CD4-positive, alpha-beta T cell treated with Interleukin-4 for 4 hours (primary cell): Measurements from ENCODE around the gene TADA2A.
"Not testable (repeated sequence)": the region's sequence is repeated elsewhere in the genome, so short reads cannot be mapped to it uniquely, and the experiment has no call there.

Experiments used
- DNase-seq: peaks from one replicate; pipeline ENCODE4 v3.0.0-alpha.2; 2020

TADA2A gene

DNA sequence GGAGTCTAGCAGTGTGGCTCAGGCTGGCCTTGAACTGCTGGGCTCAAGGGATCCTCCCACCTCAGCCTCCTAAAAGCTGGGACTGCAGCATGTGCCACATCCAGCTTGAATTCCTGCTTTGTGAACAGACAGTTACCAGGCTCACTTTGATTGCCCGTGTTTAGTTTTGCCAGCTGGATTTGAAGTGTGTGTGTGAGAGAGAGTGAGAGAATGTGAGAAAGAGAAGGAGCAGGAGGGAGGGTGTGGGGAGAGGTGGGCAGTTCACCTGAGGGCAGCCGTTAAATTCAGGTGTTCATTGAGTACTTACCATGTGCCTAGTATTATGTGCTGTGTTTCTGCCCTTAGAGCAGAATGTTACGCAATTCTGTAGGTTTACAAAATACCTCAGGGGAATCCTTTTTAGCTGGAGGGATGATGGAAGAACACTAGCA is 87.7 kb downstream of the TADA2A start:
- no peak for DNase-seq

DNA sequence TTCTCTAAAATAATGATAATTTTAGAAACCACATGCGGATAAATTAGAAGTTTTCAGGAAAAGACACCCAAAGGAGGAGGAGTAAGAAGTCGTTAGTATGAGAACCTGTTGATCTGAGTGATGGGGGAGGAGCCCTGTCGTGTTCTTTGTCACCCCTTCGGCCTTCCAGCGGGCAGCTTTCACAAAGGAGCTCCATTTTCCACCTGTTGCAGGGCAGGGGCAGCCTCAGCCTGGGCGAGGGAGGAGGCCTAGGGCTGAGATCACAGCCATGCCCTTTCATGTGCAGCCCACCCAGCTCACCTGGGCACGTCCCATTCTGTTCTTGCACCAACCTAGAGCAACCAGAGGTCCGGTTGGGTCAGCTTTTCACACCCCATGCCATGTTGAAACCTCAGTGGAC is 88.3 kb downstream of the TADA2A start:
- no peak for DNase-seq

DNA sequence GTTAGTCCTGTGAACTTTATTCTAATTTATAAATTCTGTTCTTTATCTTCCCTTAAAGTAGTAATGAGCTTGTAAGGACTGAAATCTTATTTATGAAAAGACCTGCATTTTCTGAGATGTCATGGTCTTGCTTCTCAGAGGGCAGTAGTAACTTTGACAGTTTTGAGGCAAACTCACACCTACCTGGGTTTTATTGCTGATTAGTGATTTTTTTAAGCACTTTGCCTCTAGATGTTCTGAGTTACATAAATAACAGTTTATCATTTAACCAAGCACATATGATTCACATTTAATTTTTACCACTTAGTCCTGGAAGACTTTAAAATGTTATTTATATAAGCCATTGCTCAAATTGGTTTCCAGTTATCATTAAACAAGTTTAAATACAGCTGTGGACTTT is 93.7 kb downstream of the TADA2A start:
- no peak for DNase-seq

DNA sequence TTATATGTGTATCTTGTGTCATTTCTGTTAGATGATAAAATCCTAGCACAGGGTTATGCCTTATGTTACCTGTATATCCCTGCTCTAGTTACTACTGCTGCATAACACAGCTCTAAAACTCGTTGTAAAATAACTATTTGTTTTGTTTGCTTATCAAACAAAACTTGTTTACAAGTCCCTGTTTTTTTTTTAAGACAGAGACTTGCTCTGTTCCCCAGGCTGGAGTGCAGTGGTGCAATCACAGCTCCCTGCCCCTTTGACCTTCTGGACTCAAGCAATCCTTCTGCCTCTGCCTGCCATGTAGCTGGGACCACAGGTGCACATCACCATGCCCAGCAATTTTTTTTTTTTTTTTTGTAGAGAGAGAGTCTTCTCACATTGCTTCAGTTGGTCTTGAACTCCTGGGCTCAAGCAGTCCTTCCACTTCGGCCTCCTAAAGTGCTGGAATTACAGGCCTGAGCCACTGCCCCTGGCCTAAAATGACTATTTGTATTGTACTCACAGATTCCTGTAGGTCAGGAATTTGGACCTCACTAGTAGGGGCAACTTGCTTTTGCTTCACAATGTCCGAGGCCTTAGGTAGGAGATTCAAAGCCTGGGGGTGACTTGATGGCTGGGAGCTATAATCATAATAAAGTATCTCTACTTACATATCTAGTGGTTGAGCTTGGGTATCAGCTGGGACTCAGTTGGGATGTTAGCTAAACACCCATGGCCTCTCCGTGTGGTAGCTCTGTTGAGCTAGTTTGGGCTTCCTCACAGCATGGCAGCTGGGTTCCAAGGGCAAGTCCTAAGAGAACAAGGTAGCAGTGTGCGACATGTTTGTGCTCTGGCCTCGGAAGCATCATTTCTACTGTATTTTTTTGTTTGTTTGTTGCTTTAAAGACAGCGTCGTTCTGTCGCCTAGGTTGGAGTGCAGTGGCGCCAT is 95.6 kb downstream of the TADA2A start:
- DNase-seq = no peak

DNA sequence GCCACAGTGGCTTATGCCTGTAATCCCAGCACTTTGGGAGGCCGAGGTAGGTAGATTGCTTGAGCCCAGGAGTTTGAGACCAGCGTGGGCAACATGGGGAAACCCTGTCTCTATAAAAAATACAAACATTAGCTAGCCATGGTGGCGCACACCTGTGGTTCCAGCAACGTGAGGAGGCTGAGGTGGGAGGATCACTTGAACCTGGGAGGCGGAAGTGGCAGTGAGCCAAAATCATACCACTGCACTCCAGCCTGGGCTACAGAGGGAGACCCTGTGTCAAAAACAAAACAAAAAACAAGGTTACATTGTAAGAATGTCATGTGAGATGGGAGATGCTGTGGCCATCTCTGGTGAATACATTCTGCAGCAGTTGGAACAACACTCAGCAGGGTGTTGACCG is 96.5 kb downstream of the TADA2A start:
- DNase-seq = no peak

- DNase-seq = no peak
Measured at GRCh38 chr17:37505333-37505732, 98.6 kb downstream of the TADA2A start.

GRCh38 chr17:37506678-37507077 is 100.0 kb downstream of the TADA2A start:
- DNase-seq = no peak

GRCh38 chr17:37507111-37507510 is 100.4 kb downstream of the TADA2A start:
- DNase-seq = no peak

DNA sequence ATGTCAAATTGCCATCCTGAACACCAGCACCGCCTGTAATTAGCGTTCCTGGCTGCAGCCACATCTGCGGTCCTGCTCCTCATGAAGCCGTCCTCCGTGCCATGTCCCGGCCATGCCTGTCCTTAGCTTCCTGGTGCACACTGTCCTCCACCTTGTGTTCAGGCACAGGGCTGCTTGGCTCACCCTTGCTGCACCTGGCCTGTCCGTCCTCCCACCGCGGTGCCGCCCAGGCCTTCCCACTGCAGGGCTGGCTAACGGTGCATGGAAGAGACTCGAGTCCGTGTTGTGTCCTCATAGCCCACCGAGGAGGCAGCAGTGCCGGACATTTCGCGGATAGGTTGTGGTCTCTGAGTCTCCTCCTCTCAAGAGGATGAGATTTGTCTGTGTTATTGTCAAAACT is 103.4 kb downstream of the TADA2A start:
- no peak for DNase-seq

DNA sequence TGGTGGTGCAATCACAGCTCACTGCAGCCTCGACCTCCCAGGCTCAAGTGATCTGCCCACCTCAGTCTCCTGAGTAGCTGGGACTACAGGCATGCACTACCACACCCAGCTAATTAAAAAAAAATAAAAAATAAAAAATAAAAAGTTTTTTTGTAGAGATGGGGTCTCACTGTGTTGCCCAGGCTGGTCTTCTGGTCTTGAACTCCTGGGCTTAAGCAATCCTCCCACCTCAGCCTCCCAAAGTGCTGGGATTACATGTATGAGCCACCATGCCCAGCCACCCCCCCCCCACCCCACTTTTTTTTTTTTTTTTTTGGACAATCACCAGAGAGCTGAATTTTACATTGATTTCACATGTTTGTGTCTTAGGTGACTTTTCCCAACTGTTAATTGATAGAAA is 105.0 kb downstream of the TADA2A start:
- DNase-seq = not testable (repeated sequence)

DNA sequence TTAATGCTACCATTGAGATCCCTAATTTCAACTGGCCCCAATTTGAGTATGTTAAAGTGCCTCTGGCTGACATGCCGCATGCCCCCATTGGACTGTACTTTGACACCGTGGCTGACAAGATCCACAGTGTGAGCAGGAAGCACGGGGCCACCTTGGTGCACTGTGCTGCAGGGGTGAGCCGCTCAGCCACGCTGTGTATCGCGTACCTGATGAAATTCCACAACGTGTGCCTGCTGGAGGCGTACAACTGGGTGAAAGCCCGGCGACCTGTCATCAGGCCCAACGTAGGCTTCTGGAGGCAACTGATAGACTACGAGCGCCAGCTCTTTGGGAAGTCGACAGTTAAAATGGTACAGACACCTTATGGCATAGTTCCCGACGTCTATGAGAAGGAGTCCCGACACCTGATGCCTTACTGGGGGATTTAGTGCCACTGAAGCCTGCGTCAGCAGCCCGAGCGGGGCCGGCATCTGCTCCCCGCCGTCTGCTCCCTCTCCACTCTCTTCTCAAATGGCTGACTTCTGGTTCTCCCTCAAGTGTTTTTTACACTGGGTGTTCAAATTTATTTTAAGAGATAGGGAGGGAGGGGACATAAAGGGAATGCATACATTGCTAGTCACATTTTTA is 105.9 kb downstream of the TADA2A start:
- DNase-seq = no peak

GRCh38 chr17:37513711-37514110 is 107.0 kb downstream of the TADA2A start:
- DNase-seq = no peak

- DNase-seq = no peak
Measured at GRCh38 chr17:37516127-37516571, 109.5 kb downstream of the TADA2A start.

DNA sequence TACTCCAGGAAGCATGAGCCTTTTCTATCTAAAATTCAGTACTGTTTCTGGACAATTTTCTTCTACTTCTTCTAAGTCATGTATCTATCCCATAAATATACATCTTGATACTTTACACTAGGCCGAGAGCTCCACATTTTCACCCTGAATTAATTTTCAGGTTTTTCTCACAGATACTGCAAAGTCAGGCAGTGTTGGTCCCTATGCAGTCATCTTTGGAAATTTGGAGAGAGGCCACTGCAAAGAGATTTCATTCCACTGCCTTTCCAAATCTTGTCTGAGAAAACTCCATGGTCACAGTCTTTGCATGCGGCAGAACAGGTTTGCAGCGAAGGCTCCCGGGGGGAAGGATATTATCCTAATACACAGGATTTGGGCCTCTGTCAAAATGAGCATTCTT is 111.2 kb downstream of the TADA2A start:
- no peak for DNase-seq

DNA sequence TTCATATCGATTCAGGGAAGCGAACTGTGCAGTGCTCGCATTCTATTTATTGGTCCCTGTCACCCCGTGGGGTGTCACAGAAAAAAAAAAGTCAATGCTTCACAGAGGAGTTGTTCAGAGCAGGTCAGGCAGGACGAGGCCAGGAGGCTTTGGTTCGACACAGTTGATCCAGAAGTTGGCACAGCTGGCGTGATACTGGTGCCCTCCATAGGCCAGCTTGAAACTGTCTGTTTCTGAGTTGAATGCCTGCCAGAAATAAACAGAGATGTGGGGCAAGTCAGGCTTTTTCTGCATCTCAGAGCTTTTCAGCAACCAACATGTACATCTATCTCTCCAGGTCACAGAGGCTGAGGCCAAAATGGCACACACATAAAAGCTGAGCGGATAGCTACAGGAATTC is 112.1 kb downstream of the TADA2A start:
- DNase-seq = no peak

- no peak for DNase-seq
Measured at GRCh38 chr17:37519251-37519985, 112.7 kb downstream of the TADA2A start.

DNA sequence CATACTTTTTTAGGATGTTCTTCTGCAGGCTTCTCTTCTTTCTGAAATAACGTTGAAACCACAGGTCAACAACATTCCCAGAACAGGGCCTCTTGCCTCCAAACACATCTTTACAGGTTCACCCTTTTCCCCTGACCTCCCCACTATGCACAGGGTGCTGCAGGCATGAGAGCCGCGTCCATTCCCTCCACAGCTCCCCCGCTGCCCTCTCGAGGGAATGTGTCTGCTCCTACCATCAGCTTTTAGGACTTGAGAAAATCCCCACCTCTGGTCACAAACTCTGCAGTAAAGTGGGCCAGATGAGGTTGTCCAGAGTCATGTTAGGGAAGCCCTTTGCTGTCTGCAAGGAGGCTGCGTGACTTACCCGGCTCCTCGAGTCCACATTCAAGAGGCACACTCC is 113.5 kb downstream of the TADA2A start:
- no peak for DNase-seq

GRCh38 chr17:37521821-37522220 is 115.1 kb downstream of the TADA2A start:
- DNase-seq = no peak

DNA sequence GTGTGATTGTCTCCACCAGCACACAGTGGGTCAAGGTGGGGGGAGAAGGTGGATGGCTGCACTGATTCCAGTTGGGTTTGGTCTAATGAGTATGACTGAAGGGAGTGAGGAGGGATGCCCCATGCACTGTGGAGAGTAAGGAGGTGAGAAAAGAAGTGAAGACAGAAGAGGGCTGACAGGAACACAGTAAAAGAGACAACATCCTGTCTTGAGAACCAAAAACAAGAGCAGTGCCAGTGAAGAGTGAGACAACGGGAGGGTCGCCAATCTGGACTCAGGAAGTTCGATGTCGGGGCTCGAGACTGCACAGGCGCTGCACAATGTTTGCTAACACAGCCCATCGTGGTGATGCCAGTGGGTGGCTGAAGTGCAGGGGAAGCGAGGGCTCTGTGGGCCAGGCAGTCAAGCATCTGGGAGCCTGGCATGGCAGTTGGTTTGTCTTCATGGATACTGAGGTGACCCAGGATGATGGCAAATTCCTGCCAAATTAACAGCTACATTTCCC is 117.1 kb downstream of the TADA2A start:
- no peak for DNase-seq

DNA sequence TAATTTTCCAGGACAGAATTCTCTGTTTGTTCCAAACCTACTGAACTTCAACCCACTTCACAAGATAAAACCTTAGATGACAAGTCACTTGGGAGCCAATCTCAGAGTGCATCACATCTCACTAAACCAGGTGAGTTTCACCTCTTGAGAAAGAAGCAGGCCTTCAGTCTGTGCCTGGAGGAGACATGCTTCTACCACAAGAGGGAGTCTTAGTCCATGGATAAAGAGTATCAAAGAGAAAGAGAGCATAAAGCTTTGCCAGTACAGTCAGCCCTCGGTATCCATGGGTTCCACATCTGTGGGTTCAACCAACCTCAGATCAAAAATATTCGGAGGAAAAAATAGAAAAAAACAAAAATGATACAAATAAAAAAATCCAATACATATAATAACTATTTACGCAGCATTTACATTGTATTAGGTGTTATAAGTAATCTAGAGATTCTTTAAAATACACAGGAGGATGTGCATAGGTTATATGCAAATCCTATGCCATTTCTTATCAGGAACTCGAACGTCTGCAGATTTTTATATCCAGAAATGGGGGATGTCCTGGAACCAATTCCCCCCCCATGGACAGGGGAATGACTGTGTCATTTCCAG is 120.7 kb downstream of the TADA2A start:
- DNase-seq = peak; percentile 43
